ENCODE data around the gene COL2A1. TPM values are rescaled to one million over a fixed set of nuclear protein-coding genes. Genes with fewer than 3 reads are reported as not detected.

The COL2A1 gene
- total and polyA plus RNA-seq, 8 donors: 2.2 to 14.5 (median 6.8) TPM; not detected in 2

GRCh38 chr12:47982770-47983169 lies 21.5 kb downstream of the COL2A1 start:
- TF ChIP-seq CTCF (IDR thresholded peaks at IDR 0.05) (no peak), EP300 (IDR thresholded peaks at IDR 0.05) (no peak), POLR2AphosphoS5 (IDR thresholded peaks at IDR 0.05) (no peak), POLR2A (IDR thresholded peaks at IDR 0.05) (no peak)
- H3K4me1 ChIP-seq: no peaks in the 10 kb centered on the region
- no peaks in the 10 kb centered on the region for H3K36me3 ChIP-seq
- H3K9me3 ChIP-seq: no peaks in the 10 kb centered on the region
- no peak overlapping the region for H3K4me3 ChIP-seq
- peaks cover 0 to 22% (median 0%) of the 10 kb centered on the region in 3 donors for H3K27me3 ChIP-seq
- no peak for DNase-seq
- no peak overlapping the region for H3K27ac ChIP-seq
- intact Hi-C loops (cut with DNase I; ENCODE audit: low total_unique reads): no loop called here
- WGBS, 5 donors: 84 to 93% (median 90%) methylated on average over 10 to 11 of the region's 11 CpGs

- H3K4me3 ChIP-seq: no peak overlapping the region
- intact Hi-C loops (cut with DNase I; ENCODE audit: low total_unique reads): no loop called here
- H3K27ac ChIP-seq: no peak overlapping the region
- peaks cover 0 to 22% (median 0%) of the 10 kb centered on the region in 3 donors for H3K27me3 ChIP-seq
- WGBS, 5 donors: 64 to 75% (median 69%) methylated on average over 5 of the region's 5 CpGs
- H3K9me3 ChIP-seq: no peaks in the 10 kb centered on the region
- no peaks in the 10 kb centered on the region for H3K36me3 ChIP-seq
- no peak for TF ChIP-seq EP300 (IDR thresholded peaks at IDR 0.05)
- TF ChIP-seq CTCF (IDR thresholded peaks at IDR 0.05): no peak
- TF ChIP-seq POLR2A (IDR thresholded peaks at IDR 0.05): no peak
- TF ChIP-seq POLR2AphosphoS5 (IDR thresholded peaks at IDR 0.05): no peak
- H3K4me1 ChIP-seq: no peaks in the 10 kb centered on the region
- DNase-seq: no peak
Measured at GRCh38 chr12:47982311-47982710, 22.0 kb downstream of the COL2A1 start.

- Histone ChIP-seq H3K4me3 (no peak overlapping the region), H3K36me3 (no peaks in the 10 kb centered on the region), H3K27ac (no peak overlapping the region), H3K9me3 (no peaks in the 10 kb centered on the region), H3K4me1 (no peaks in the 10 kb centered on the region), H3K27me3 (peaks cover 0 to 22% (median 0%) of the 10 kb centered on the region in 3 donors)
- intact Hi-C loops (cut with DNase I; ENCODE audit: low total_unique reads): no loop called here
- WGBS, 5 donors: 42 to 59% (median 47%) methylated on average over 19 to 20 of the region's 20 CpGs
- no peak for TF ChIP-seq CTCF (IDR thresholded peaks at IDR 0.05)
- TF ChIP-seq POLR2AphosphoS5 (IDR thresholded peaks at IDR 0.05): no peak
- TF ChIP-seq POLR2A (IDR thresholded peaks at IDR 0.05): no peak
- no peak for TF ChIP-seq EP300 (IDR thresholded peaks at IDR 0.05)
- peak in 1 of 2 donors; percentile 73 for DNase-seq
Measured at GRCh38 chr12:47981496-47982260, 22.6 kb downstream of the COL2A1 start.

GRCh38 chr12:47980779-47981495 lies 23.3 kb downstream of the COL2A1 start:
- H3K4me1 ChIP-seq: no peaks in the 10 kb centered on the region
- TF ChIP-seq POLR2AphosphoS5 (IDR thresholded peaks at IDR 0.05) (no peak), CTCF (IDR thresholded peaks at IDR 0.05) (no peak)
- peaks cover 0 to 22% (median 0%) of the 10 kb centered on the region in 3 donors for H3K27me3 ChIP-seq
- WGBS, 5 donors: 67 to 85% (median 75%) methylated on average over 10 to 17 of the region's 17 CpGs
- no peaks in the 10 kb centered on the region for H3K36me3 ChIP-seq
- H3K9me3 ChIP-seq: no peaks in the 10 kb centered on the region
- no peak overlapping the region for H3K27ac ChIP-seq
- no peak for DNase-seq
- intact Hi-C loops (cut with DNase I; ENCODE audit: low total_unique reads): no loop called here
- H3K4me3 ChIP-seq: no peak overlapping the region

Data from stomach (tissue), 9 donors.